ENCODE data around the gene TUSC1. TPM values are rescaled to one million over a fixed set of nuclear protein-coding genes. Genes with fewer than 3 reads are reported as not detected.

Gene TUSC1
- total RNA-seq, 1 experiment from 2014 or later: 10.3 TPM

- no peaks in the 10 kb centered on the region for H3K36me3 Mint-ChIP-seq (ENCODE audit: insufficient read depth, unreplicated experiment)
- intact Hi-C loops (cut with micrococcal nuclease): no loop called here
- ChIA-PET CTCF (interaction anchor here (0.5 kb wide), 1 partner anchor 1483 kb away, joined by 3 read pairs; no protein-coding TSS in a partner anchor), POLR2A (no interaction called here)
- no peak overlapping the region for H3K27ac Mint-ChIP-seq (ENCODE audit: low read depth, unreplicated experiment)
- no peaks in the 10 kb centered on the region for H3K27me3 Mint-ChIP-seq (ENCODE audit: insufficient read depth, unreplicated experiment)
- BruUV-seq (replicated peaks): no TSS peak
- no peak overlapping the region for H3K4me3 Mint-ChIP-seq (ENCODE audit: unreplicated experiment)
- no peak for DNase-seq (ENCODE audit: unreplicated experiment)
- no peaks in the 10 kb centered on the region for H3K4me1 Mint-ChIP-seq (ENCODE audit: insufficient read depth, unreplicated experiment)
- TF ChIP-seq CTCF (IDR thresholded peaks at IDR 0.05; ENCODE audit: unreplicated experiment): no peak
- H3K9me3 Mint-ChIP-seq (ENCODE audit: unreplicated experiment): peaks cover 8% of the 10 kb centered on the region
Observed at GRCh38 chr9:25658571-25658970, 19.7 kb downstream of the TUSC1 start.

- Mint-ChIP-seq H3K4me3 (ENCODE audit: unreplicated experiment) (no peak overlapping the region), H3K4me1 (ENCODE audit: insufficient read depth, unreplicated experiment) (no peaks in the 10 kb centered on the region), H3K27me3 (ENCODE audit: insufficient read depth, unreplicated experiment) (peaks cover under 1% of the 10 kb centered on the region), H3K36me3 (ENCODE audit: insufficient read depth, unreplicated experiment) (no peaks in the 10 kb centered on the region), H3K27ac (ENCODE audit: low read depth, unreplicated experiment) (no peak overlapping the region), H3K9me3 (ENCODE audit: unreplicated experiment) (no peaks in the 10 kb centered on the region)
- POLR2A ChIA-PET: no interaction called here
- no peak for DNase-seq (ENCODE audit: unreplicated experiment)
- intact Hi-C loops (cut with micrococcal nuclease): no loop called here
- TF ChIP-seq CTCF (IDR thresholded peaks at IDR 0.05; ENCODE audit: unreplicated experiment): no peak
- CTCF ChIA-PET: interaction anchor here (0.6 kb wide), 1 partner anchor 447 kb away, joined by 3 read pairs; no protein-coding TSS in a partner anchor
- BruUV-seq (replicated peaks): no TSS peak
Observed at GRCh38 chr9:25654417-25654816, 23.8 kb downstream of the TUSC1 start.

GRCh38 chr9:25648116-25648515, 30.1 kb downstream of the TUSC1 start:
- no peak overlapping the region for H3K27ac Mint-ChIP-seq (ENCODE audit: low read depth, unreplicated experiment)
- H3K4me1 Mint-ChIP-seq (ENCODE audit: insufficient read depth, unreplicated experiment): no peaks in the 10 kb centered on the region
- CTCF ChIA-PET: no interaction called here
- H3K27me3 Mint-ChIP-seq (ENCODE audit: insufficient read depth, unreplicated experiment): peaks cover 17% of the 10 kb centered on the region
- TF ChIP-seq CTCF (IDR thresholded peaks at IDR 0.05; ENCODE audit: unreplicated experiment): no peak
- DNase-seq (ENCODE audit: unreplicated experiment): no peak
- intact Hi-C loops (cut with micrococcal nuclease): no loop called here
- BruUV-seq (replicated peaks): no TSS peak
- H3K36me3 Mint-ChIP-seq (ENCODE audit: insufficient read depth, unreplicated experiment): no peaks in the 10 kb centered on the region
- POLR2A ChIA-PET: no interaction called here
- no peak overlapping the region for H3K4me3 Mint-ChIP-seq (ENCODE audit: unreplicated experiment)
- H3K9me3 Mint-ChIP-seq (ENCODE audit: unreplicated experiment): no peaks in the 10 kb centered on the region

- peaks cover 15% of the 10 kb centered on the region for H3K27me3 Mint-ChIP-seq (ENCODE audit: insufficient read depth, unreplicated experiment)
- H3K27ac Mint-ChIP-seq (ENCODE audit: low read depth, unreplicated experiment): no peak overlapping the region
- intact Hi-C loops (cut with micrococcal nuclease): loop anchor here (10.0 kb wide), 2 partner anchors 79 to 689 kb away; no protein-coding TSS in a partner anchor
- DNase-seq (ENCODE audit: unreplicated experiment): no peak
- H3K4me1 Mint-ChIP-seq (ENCODE audit: insufficient read depth, unreplicated experiment): no peaks in the 10 kb centered on the region
- CTCF ChIA-PET: no interaction called here
- BruUV-seq (replicated peaks): no TSS peak
- POLR2A ChIA-PET: no interaction called here
- H3K4me3 Mint-ChIP-seq (ENCODE audit: unreplicated experiment): no peak overlapping the region
- no peaks in the 10 kb centered on the region for H3K36me3 Mint-ChIP-seq (ENCODE audit: insufficient read depth, unreplicated experiment)
- TF ChIP-seq CTCF (IDR thresholded peaks at IDR 0.05; ENCODE audit: unreplicated experiment): no peak
- no peaks in the 10 kb centered on the region for H3K9me3 Mint-ChIP-seq (ENCODE audit: unreplicated experiment)
Observed at GRCh38 chr9:25636026-25636425, 42.2 kb downstream of the TUSC1 start.
